ENCODE data around the gene EMD. TPM values are rescaled to one million over a fixed set of nuclear protein-coding genes. Genes with fewer than 3 reads are reported as not detected.

Gene EMD
- total and polyA plus RNA-seq, 2 of the 13 experiments (the other 11 are each of a cell fraction or from before 2014, with no cell fraction given) = 14.5 to 14.9 TPM

DNA sequence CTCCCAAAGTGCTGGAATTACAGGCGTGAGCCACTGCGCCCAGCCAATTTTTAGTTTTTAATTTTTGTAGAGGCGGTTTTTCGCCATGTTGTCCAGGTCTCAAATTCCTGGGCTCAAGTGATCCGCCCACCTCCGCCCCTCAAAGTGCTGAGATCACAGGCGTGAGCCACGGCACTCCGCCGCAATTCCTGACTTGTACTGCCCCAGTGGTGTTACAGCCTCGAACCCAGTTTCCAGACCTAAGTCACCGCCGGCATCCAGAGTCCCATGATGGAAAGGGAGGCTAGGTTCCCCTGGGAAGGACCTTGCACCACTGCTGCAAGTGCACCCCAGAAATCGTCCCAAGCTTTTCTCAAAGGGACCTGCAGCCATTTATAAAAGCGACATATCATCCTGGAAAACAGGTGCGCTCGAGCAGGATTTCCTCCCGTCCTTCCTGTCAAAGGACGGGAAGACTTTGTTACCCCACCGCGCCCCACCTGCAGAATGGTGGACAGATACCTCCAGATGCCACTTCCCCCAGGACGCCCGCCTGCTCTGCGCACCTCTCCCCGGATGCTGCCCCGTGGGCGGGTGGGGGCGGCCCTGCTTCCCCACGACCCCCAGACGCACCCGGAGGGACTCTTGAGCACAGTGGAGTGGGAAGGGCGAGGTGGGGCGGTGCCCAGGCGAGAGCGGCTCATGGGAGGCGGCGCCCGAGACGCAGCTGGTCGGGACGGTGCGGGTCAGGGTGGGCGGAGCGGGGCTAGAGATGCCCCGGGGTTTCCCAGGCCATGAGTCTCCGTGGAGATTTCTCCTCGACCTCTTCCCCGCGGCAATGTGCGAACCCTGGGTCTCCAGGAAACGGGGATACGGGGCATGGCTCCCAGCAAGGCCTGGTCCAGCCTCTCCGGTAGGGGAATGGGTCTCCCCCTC is 18.1 kb downstream of the EMD start (continued):
- TF ChIP-seq, protein P1, sequence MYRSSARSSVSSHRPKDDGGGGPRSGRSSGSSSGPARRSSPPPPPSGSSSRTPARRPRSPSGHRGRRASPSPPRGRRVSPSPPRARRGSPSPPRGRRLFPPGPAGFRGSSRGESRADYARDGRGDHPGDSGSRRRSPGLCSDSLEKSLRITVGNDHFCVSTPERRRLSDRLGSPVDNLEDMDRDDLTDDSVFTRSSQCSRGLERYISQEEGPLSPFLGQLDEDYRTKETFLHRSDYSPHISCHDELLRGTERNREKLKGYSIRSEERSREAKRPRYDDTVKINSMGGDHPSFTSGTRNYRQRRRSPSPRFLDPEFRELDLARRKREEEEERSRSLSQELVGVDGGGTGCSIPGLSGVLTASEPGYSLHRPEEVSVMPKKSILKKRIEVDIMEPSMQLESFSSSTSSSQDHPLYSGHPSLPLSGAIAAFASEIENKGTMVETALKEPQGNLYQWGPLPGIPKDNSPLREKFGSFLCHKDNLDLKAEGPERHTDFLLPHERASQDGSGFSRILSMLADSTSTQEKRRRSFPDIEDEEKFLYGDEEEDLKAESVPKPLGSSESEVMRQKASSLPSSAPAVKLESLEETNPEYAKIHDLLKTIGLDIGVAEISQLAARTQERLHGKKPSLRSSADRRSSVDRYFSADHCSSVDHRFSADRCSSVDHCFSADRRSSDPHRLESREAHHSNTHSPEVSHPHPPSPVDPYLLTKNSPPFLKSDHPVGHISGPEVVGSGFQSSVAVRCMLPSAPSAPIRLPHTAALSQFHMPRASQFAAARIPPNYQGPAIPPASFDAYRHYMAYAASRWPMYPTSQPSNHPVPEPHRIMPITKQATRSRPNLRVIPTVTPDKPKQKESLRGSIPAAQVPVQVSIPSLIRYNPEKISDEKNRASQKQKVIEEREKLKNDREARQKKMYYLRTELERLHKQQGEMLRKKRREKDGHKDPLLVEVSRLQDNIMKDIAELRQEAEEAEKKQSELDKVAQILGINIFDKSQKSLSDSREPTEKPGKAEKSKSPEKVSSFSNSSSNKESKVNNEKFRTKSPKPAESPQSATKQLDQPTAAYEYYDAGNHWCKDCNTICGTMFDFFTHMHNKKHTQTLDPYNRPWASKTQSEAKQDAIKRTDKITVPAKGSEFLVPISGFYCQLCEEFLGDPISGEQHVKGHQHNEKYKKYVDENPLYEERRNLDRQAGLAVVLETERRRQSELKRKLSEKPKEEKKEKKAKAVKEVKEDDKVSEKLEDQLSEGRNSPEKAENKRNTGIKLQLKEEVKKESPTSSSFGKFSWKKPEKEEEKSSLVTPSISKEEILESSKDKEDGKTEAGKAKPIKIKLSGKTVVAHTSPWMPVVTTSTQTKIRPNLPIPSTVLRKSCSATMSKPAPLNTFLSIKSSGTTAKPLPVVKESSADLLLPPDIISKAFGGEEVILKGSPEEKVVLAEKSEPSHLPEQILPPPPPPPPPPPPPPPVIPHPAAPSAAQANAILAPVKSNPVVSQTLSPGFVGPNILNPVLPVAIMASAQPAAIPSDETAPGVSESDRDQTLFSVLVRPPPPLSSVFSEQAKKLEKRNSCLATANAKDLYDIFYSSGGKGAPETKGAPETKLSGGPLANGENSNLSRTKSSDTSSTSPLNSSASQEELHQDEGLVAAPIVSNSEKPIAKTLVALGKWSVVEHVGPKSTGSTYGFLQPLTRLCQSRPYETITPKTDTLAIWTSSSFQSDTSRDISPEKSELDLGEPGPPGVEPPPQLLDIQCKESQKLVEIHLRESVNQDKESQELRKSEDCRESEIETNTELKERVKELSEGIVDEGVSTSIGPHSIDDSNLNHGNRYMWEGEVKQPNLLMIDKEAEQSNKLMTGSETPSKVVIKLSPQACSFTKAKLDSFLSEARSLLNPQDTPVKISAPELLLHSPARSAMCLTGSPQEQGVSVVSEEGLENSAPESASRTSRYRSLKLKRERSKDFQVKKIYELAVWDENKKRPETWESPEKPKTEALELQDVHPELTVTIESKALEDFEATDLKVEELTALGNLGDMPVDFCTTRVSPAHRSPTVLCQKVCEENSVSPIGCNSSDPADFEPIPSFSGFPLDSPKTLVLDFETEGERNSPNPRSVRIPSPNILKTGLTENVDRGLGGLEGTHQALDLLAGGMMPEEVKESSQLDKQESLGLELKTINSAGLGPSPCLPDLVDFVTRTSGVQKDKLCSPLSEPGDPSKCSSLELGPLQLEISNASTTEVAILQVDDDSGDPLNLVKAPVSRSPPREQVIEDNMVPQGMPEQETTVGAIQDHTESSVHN (CRISPR knock-in tag; IDR thresholded peaks at IDR 0.05) = no peak
- TF ChIP-seq, protein P2, sequence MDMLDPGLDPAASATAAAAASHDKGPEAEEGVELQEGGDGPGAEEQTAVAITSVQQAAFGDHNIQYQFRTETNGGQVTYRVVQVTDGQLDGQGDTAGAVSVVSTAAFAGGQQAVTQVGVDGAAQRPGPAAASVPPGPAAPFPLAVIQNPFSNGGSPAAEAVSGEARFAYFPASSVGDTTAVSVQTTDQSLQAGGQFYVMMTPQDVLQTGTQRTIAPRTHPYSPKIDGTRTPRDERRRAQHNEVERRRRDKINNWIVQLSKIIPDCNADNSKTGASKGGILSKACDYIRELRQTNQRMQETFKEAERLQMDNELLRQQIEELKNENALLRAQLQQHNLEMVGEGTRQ (IDR thresholded peaks at IDR 0.05; ENCODE audit: low read depth, low read length) = no peak
- TF ChIP-seq, protein P2 (CRISPR knock-in tag; IDR thresholded peaks at IDR 0.05; ENCODE audit: borderline replicate concordance) = no peak
- TF ChIP-seq ZNF567 (CRISPR knock-in tag; IDR thresholded peaks at IDR 0.05; ENCODE audit: borderline replicate concordance) (no peak), THYN1 (CRISPR knock-in tag; IDR thresholded peaks at IDR 0.05; ENCODE audit: borderline replicate concordance, low read depth) (no peak), ZNF337 (CRISPR knock-in tag; IDR thresholded peaks at IDR 0.05; ENCODE audit: borderline replicate concordance, low read depth) (no peak), RBFOX2 (IDR thresholded peaks at IDR 0.05; ENCODE audit: low read depth, low read length) (peak; percentile 84), ZBTB3 (CRISPR knock-in tag; IDR thresholded peaks at IDR 0.05; ENCODE audit: borderline replicate concordance, low read depth) (no peak), ZNF3 (CRISPR knock-in tag; IDR thresholded peaks at IDR 0.05) (no peak), RORA (CRISPR knock-in tag; IDR thresholded peaks at IDR 0.05) (no peak), ZNF543 (CRISPR knock-in tag; IDR thresholded peaks at IDR 0.05) (no peak)
- TF ChIP-seq, protein P3, sequence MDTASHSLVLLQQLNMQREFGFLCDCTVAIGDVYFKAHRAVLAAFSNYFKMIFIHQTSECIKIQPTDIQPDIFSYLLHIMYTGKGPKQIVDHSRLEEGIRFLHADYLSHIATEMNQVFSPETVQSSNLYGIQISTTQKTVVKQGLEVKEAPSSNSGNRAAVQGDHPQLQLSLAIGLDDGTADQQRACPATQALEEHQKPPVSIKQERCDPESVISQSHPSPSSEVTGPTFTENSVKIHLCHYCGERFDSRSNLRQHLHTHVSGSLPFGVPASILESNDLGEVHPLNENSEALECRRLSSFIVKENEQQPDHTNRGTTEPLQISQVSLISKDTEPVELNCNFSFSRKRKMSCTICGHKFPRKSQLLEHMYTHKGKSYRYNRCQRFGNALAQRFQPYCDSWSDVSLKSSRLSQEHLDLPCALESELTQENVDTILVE (CRISPR knock-in tag; IDR thresholded peaks at IDR 0.05) = no peak
- TF ChIP-seq, protein P4, sequence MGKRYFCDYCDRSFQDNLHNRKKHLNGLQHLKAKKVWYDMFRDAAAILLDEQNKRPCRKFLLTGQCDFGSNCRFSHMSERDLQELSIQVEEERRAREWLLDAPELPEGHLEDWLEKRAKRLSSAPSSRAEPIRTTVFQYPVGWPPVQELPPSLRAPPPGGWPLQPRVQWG (CRISPR knock-in tag; IDR thresholded peaks at IDR 0.05; ENCODE audit: borderline replicate concordance, low read depth) = no peak
